ENCODE data around the gene GNG14. TPM values are rescaled to one million over a fixed set of nuclear protein-coding genes. Genes with fewer than 3 reads are reported as not detected.

The GNG14 gene
- total and polyA plus RNA-seq, 2 of the 13 experiments (the other 11 are each of a cell fraction or from before 2014, with no cell fraction given), result not detected

DNA sequence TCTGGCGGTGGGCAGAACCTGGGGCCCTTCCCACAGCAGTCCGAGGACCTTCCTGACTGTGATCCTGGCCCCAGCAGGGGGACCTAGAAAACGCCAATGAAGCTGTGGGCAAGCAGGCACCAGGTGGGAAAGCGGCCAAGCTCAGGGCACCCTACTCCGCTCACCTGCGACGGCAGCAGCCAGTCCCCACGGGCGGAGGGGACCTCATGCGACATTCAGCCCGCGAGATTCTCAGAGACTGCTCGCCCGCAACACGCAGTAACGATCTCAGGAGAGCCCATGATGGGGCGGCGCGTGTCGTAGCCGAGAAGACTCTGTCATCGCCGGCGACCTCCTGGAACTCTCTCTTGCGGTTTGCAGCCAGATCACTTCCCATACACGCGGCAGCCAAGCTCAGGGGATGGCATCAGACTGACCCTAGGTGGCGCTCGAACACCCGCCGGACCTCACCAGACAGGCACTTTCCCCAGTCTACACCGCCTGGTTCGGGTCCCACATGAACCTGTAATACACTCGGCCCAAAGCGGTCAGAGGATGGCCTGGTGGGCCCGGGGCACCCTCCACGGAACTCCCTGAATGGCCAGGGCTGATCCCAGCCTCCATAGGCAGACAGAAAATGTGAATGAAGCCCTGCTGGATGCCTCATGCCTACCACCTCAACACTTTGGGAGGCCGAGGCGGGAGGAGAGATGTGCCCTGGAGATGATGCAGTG lies 47.7 kb upstream of the GNG14 start (continued):
- TF ChIP-seq KDM5B (CRISPR knock-in tag; IDR thresholded peaks at IDR 0.05; ENCODE audit: borderline replicate concordance) (peak; percentile 65; the same call in 1 of the 2 replicates), ZNF777 (CRISPR knock-in tag; IDR thresholded peaks at IDR 0.05) (peak; percentile 42; the same call in 1 of the 2 replicates), SKI (IDR thresholded peaks at IDR 0.05; ENCODE audit: partially characterized antibody) (peak; percentile 68), FOXK2 (IDR thresholded peaks at IDR 0.05) (no peak), YEATS4 (CRISPR knock-in tag; IDR thresholded peaks at IDR 0.05; ENCODE audit: borderline replicate concordance) (peak; percentile 58; the same call in 1 of the 2 replicates), HIVEP1 (CRISPR knock-in tag; IDR thresholded peaks at IDR 0.05) (0 out of 2 replicates have a peak, but pooled peaks have one; percentile 4), KDM3A (CRISPR knock-in tag; IDR thresholded peaks at IDR 0.05; ENCODE audit: low read depth) (0 out of 2 replicates have a peak, but pooled peaks have one; percentile 51), ARHGAP35 (CRISPR knock-in tag; IDR thresholded peaks at IDR 0.05; ENCODE audit: borderline replicate concordance) (peak; percentile 47; the same call in 1 of the 2 replicates), ZNF350 (CRISPR knock-in tag; IDR thresholded peaks at IDR 0.05; ENCODE audit: borderline replicate concordance, low read depth) (peak; percentile 36; the same call in 1 of the 2 replicates), NR2F6 (IDR thresholded peaks at IDR 0.05) (no peak), NR2F6 (CRISPR knock-in tag; IDR thresholded peaks at IDR 0.05) (0 out of 2 replicates have a peak, but pooled peaks have one; percentile 30), HDAC2 (CRISPR knock-in tag; IDR thresholded peaks at IDR 0.05) (0 out of 2 replicates have a peak, but pooled peaks have one; percentile 18)
- TF ChIP-seq, protein P1, sequence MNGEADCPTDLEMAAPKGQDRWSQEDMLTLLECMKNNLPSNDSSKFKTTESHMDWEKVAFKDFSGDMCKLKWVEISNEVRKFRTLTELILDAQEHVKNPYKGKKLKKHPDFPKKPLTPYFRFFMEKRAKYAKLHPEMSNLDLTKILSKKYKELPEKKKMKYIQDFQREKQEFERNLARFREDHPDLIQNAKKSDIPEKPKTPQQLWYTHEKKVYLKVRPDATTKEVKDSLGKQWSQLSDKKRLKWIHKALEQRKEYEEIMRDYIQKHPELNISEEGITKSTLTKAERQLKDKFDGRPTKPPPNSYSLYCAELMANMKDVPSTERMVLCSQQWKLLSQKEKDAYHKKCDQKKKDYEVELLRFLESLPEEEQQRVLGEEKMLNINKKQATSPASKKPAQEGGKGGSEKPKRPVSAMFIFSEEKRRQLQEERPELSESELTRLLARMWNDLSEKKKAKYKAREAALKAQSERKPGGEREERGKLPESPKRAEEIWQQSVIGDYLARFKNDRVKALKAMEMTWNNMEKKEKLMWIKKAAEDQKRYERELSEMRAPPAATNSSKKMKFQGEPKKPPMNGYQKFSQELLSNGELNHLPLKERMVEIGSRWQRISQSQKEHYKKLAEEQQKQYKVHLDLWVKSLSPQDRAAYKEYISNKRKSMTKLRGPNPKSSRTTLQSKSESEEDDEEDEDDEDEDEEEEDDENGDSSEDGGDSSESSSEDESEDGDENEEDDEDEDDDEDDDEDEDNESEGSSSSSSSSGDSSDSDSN (CRISPR knock-in tag; IDR thresholded peaks at IDR 0.05), result peak; percentile 100
- TF ChIP-seq, protein P2, sequence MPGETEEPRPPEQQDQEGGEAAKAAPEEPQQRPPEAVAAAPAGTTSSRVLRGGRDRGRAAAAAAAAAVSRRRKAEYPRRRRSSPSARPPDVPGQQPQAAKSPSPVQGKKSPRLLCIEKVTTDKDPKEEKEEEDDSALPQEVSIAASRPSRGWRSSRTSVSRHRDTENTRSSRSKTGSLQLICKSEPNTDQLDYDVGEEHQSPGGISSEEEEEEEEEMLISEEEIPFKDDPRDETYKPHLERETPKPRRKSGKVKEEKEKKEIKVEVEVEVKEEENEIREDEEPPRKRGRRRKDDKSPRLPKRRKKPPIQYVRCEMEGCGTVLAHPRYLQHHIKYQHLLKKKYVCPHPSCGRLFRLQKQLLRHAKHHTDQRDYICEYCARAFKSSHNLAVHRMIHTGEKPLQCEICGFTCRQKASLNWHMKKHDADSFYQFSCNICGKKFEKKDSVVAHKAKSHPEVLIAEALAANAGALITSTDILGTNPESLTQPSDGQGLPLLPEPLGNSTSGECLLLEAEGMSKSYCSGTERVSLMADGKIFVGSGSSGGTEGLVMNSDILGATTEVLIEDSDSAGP (CRISPR knock-in tag; IDR thresholded peaks at IDR 0.05; ENCODE audit: borderline replicate concordance), result peak; percentile 61; the same call in 1 of the 2 replicates
- TF ChIP-seq, protein P3, sequence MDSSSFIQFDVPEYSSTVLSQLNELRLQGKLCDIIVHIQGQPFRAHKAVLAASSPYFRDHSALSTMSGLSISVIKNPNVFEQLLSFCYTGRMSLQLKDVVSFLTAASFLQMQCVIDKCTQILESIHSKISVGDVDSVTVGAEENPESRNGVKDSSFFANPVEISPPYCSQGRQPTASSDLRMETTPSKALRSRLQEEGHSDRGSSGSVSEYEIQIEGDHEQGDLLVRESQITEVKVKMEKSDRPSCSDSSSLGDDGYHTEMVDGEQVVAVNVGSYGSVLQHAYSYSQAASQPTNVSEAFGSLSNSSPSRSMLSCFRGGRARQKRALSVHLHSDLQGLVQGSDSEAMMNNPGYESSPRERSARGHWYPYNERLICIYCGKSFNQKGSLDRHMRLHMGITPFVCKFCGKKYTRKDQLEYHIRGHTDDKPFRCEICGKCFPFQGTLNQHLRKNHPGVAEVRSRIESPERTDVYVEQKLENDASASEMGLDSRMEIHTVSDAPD (CRISPR knock-in tag; IDR thresholded peaks at IDR 0.05), result no peak
- TF ChIP-seq, protein P4, sequence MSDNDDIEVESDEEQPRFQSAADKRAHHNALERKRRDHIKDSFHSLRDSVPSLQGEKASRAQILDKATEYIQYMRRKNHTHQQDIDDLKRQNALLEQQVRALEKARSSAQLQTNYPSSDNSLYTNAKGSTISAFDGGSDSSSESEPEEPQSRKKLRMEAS (IDR thresholded peaks at IDR 0.05), result peak; percentile 58; the same call in 1 of the 2 replicates
- TF ChIP-seq, protein P5, sequence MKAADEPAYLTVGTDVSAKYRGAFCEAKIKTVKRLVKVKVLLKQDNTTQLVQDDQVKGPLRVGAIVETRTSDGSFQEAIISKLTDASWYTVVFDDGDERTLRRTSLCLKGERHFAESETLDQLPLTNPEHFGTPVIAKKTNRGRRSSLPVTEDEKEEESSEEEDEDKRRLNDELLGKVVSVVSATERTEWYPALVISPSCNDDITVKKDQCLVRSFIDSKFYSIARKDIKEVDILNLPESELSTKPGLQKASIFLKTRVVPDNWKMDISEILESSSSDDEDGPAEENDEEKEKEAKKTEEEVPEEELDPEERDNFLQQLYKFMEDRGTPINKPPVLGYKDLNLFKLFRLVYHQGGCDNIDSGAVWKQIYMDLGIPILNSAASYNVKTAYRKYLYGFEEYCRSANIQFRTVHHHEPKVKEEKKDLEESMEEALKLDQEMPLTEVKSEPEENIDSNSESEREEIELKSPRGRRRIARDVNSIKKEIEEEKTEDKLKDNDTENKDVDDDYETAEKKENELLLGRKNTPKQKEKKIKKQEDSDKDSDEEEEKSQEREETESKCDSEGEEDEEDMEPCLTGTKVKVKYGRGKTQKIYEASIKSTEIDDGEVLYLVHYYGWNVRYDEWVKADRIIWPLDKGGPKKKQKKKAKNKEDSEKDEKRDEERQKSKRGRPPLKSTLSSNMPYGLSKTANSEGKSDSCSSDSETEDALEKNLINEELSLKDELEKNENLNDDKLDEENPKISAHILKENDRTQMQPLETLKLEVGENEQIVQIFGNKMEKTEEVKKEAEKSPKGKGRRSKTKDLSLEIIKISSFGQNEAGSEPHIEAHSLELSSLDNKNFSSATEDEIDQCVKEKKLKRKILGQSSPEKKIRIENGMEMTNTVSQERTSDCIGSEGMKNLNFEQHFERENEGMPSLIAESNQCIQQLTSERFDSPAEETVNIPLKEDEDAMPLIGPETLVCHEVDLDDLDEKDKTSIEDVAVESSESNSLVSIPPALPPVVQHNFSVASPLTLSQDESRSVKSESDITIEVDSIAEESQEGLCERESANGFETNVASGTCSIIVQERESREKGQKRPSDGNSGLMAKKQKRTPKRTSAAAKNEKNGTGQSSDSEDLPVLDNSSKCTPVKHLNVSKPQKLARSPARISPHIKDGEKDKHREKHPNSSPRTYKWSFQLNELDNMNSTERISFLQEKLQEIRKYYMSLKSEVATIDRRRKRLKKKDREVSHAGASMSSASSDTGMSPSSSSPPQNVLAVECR (CRISPR knock-in tag; IDR thresholded peaks at IDR 0.05; ENCODE audit: borderline replicate concordance), result peak; percentile 35; the same call in 1 of the 2 replicates
